Adipocyte (in vitro differentiated cells): Measurements from ENCODE around the gene ARAP3.

Source experiments
- DNase-seq: peaks from one replicate; pipeline ENCODE4 v3.0.0-alpha.2; 2015; ENCODE audit warnings: low read depth
- H3K27me3 ChIP-seq: replicated peaks from 2 replicates; pipeline ENCODE4 v1.7.0; 2013; ENCODE audit warnings: mild to moderate bottlenecking, low read length, moderate library complexity; ENCODE audit not compliant: control insufficient read depth, insufficient read depth
- H3K36me3 ChIP-seq: 2 replicates; pipeline ENCODE4 v1.7.0; 2013; ENCODE audit warnings: low read length, mild to moderate bottlenecking, moderate library complexity; ENCODE audit not compliant: control insufficient read depth, insufficient read depth, severe bottlenecking
- H3K4me1 ChIP-seq: 2 replicates; pipeline ENCODE4 v1.7.0; 2013; ENCODE audit warnings: mild to moderate bottlenecking, low read length, moderate library complexity; ENCODE audit not compliant: control insufficient read depth, insufficient read depth
- H3K4me3 ChIP-seq: 2 replicates; pipeline ENCODE4 v1.7.0; 2013; ENCODE audit warnings: mild to moderate bottlenecking, low read length, moderate library complexity
- H3K9ac ChIP-seq: 2 replicates; pipeline ENCODE4 v1.7.0; 2013; ENCODE audit warnings: mild to moderate bottlenecking, low read length, moderate library complexity
- H3K9me3 ChIP-seq: 2 replicates; pipeline ENCODE4 v1.7.0; 2013; ENCODE audit warnings: mild to moderate bottlenecking, low read length, moderate library complexity; ENCODE audit not compliant: control insufficient read depth

ARAP3 gene

GRCh38 chr5:141650851-141651727, 30.9 kb downstream of the ARAP3 start, which contains the start of gene FCHSD1:
TSS of gene FCHSD1 (minus strand) at chr5:141651418. CDS start at chr5:141651368, 50 bp downstream.
- Histone ChIP-seq H3K9ac (peak within 1 kb of the TSS; percentile 83), H3K36me3 (peaks cover 10% of the 10 kb centered on the region), H3K4me3 (peak within 1 kb of the TSS; percentile 86), H3K9me3 (no peaks in the 10 kb centered on the region), H3K4me1 (peaks cover 13% of the 10 kb centered on the region), H3K27me3 (no peaks in the 10 kb centered on the region)
- peak; percentile 94 for DNase-seq

DNA sequence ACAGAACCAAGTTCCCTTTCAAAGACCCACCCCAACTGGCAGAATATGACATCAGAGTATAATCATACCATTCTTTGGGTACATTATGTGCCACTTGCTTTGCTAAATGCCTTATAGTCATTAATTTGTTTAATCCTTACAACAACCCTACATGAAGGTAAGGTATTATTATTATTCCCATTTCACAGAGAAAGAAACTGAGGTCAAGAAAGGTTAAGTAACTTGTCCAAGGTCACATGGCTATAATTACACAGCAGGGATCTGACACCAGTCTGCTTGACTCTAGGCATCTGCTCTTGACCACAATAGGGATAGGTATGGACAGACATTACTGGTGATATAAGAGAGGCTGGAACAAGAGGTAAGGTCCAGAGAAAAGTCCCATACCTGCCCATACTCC, 32.1 kb downstream of the ARAP3 start:
- Histone ChIP-seq H3K36me3 (peaks cover 21% of the 10 kb centered on the region), H3K9me3 (no peaks in the 10 kb centered on the region), H3K4me3 (no peak overlapping the region), H3K27me3 (no peaks in the 10 kb centered on the region), H3K4me1 (peaks cover 13% of the 10 kb centered on the region), H3K9ac (no peak overlapping the region)
- no peak for DNase-seq

- DNase-seq = no peak
- Histone ChIP-seq H3K9ac (no peak overlapping the region), H3K4me1 (peaks cover 9% of the 10 kb centered on the region), H3K27me3 (no peaks in the 10 kb centered on the region), H3K4me3 (no peak overlapping the region), H3K9me3 (no peaks in the 10 kb centered on the region), H3K36me3 (peaks cover 27% of the 10 kb centered on the region)
Measured at GRCh38 chr5:141649056-141649688, 32.9 kb downstream of the ARAP3 start.

- Histone ChIP-seq H3K27me3 (no peaks in the 10 kb centered on the region), H3K9me3 (no peaks in the 10 kb centered on the region)
Measured at GRCh38 chr5:141647851-141648250, 34.2 kb downstream of the ARAP3 start.

GRCh38 chr5:141647242-141647641, 34.8 kb downstream of the ARAP3 start:
- DNase-seq = no peak
- Histone ChIP-seq H3K36me3 (peaks cover 32% of the 10 kb centered on the region), H3K27me3 (no peaks in the 10 kb centered on the region), H3K9ac (no peak overlapping the region), H3K4me1 (peaks cover 3% of the 10 kb centered on the region), H3K9me3 (no peaks in the 10 kb centered on the region), H3K4me3 (no peak overlapping the region)

More at GRCh38 chr5:141647851-141648250, 34.2 kb downstream of the ARAP3 start:
- Histone ChIP-seq H3K36me3 (peaks cover 32% of the 10 kb centered on the region), H3K9ac (no peak overlapping the region), H3K4me3 (no peak overlapping the region), H3K4me1 (peaks cover 3% of the 10 kb centered on the region)
- no peak for DNase-seq

- no peaks in the 10 kb centered on the region for H3K4me1 ChIP-seq
- no peak overlapping the region for H3K4me3 ChIP-seq
- peaks cover 32% of the 10 kb centered on the region for H3K36me3 ChIP-seq
- no peak overlapping the region for H3K9ac ChIP-seq
- DNase-seq = no peak
- H3K9me3 ChIP-seq = no peaks in the 10 kb centered on the region
- H3K27me3 ChIP-seq = no peaks in the 10 kb centered on the region
Measured at GRCh38 chr5:141646026-141646425, 36.0 kb downstream of the ARAP3 start.

- Histone ChIP-seq H3K27me3 (no peaks in the 10 kb centered on the region), H3K9me3 (no peaks in the 10 kb centered on the region), H3K4me3 (no peak overlapping the region), H3K36me3 (peaks cover 28% of the 10 kb centered on the region), H3K9ac (no peak overlapping the region), H3K4me1 (peaks cover 6% of the 10 kb centered on the region)
- peak; percentile 30 for DNase-seq
Measured at GRCh38 chr5:141641634-141642267, 40.3 kb downstream of the ARAP3 start.

- Histone ChIP-seq H3K9me3 (no peaks in the 10 kb centered on the region), H3K4me1 (peaks cover 10% of the 10 kb centered on the region), H3K27me3 (no peaks in the 10 kb centered on the region), H3K4me3 (no peak overlapping the region), H3K9ac (no peak overlapping the region), H3K36me3 (peaks cover 18% of the 10 kb centered on the region)
- no peak for DNase-seq
Measured at GRCh38 chr5:141640698-141641097, 41.3 kb downstream of the ARAP3 start.

DNA sequence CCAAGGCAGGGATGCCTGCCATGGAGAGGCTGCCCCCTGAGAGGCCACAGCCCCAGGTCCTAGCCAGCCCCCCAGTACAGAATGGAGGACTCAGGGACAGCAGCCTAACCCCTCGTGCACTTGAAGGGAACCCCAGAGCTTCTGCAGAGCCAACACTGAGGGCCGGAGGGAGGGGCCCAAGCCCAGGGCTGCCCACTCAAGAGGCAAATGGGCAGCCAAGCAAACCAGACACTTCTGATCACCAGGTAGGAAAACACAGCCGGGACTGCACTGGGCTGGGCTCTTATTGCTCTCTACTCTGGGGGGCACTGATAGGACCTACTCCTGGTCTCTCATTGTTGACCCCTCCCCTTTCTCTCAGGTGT, 42.0 kb downstream of the ARAP3 start:
- H3K9me3 ChIP-seq = no peaks in the 10 kb centered on the region
- no peak for DNase-seq
- peaks cover 11% of the 10 kb centered on the region for H3K36me3 ChIP-seq
- H3K4me3 ChIP-seq = no peak overlapping the region
- no peak overlapping the region for H3K9ac ChIP-seq
- H3K27me3 ChIP-seq = no peaks in the 10 kb centered on the region
- peaks cover 15% of the 10 kb centered on the region for H3K4me1 ChIP-seq

GRCh38 chr5:141639357-141640050, 42.5 kb downstream of the ARAP3 start:
- Histone ChIP-seq H3K27me3 (no peaks in the 10 kb centered on the region), H3K9me3 (no peaks in the 10 kb centered on the region), H3K4me1 (peaks cover 17% of the 10 kb centered on the region), H3K4me3 (no peak overlapping the region), H3K9ac (no peak overlapping the region), H3K36me3 (peaks cover 6% of the 10 kb centered on the region)
- DNase-seq = no peak

DNA sequence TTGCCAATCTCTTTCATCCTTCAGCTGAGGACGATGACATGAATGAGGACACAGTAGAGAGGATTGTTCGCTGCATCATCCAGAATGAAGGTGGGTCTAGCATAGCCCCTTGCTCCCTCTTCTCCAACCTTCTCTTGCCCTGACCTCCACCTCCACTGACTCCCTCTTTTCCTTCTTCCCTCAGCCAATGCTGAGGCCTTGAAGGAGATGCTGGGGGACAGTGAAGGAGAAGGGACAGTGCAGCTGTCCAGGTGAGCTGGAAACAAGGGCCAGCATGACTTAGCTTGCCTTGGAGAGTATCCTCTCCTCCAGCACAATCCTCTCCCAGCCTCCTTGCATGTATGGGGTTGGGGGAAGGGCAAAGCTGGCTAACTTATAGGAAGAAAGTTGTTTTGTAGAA, 43.3 kb downstream of the ARAP3 start:
- Histone ChIP-seq H3K9me3 (no peaks in the 10 kb centered on the region), H3K9ac (no peak overlapping the region), H3K4me1 (peaks cover 17% of the 10 kb centered on the region), H3K36me3 (peaks cover 5% of the 10 kb centered on the region), H3K4me3 (no peak overlapping the region), H3K27me3 (no peaks in the 10 kb centered on the region)
- no peak for DNase-seq
